Erythroblast (primary cell): ENCODE measurements around the gene CABLES1.
"Not testable (repeated sequence)": the region's sequence is repeated elsewhere in the genome, so short reads cannot be mapped to it uniquely, and the experiment has no call there.

Experiments used
- DNase-seq, 2 experiments: peaks; one replicate each; lab custom pipeline; 2025; lab: John Stamatoyannopoulos, UW
- GATA1 ChIP-seq: IDR thresholded peaks from 2 replicates; pipeline ENCODE4 v1.6.1; 2011; ENCODE audit warnings: low read depth, mild to moderate bottlenecking, control low read depth, low read length, moderate library complexity
- POLR2A ChIP-seq: IDR thresholded peaks from 2 replicates; pipeline ENCODE4 v1.6.1; 2011; ENCODE audit warnings: mild to moderate bottlenecking, low read length

CABLES1 gene

GRCh38 chr18:23158058-23158457 lies 22.8 kb downstream of the CABLES1 start:
- DNase-seq: no peak
- TF ChIP-seq GATA1: no peak

GRCh38 chr18:23158884-23159283 lies 23.6 kb downstream of the CABLES1 start:
- not testable (repeated sequence) for DNase-seq

GRCh38 chr18:23159344-23159743 lies 24.1 kb downstream of the CABLES1 start:
- DNase-seq: no peak
- no peak for TF ChIP-seq GATA1
- no peak for TF ChIP-seq POLR2A

- no peak for TF ChIP-seq POLR2A
- no peak for TF ChIP-seq GATA1
- no peak for DNase-seq
These were observed 27.2 kb downstream of the CABLES1 start for GRCh38 chr18:23162473-23162872.

GRCh38 chr18:23163786-23164533 lies 28.7 kb downstream of the CABLES1 start:
- TF ChIP-seq POLR2A (no peak), GATA1 (no peak)
- no peak for DNase-seq

GRCh38 chr18:23165271-23166068 lies 30.2 kb downstream of the CABLES1 start:
- TF ChIP-seq POLR2A (no peak), GATA1 (no peak)
- no peak for DNase-seq

GRCh38 chr18:23166891-23167541 lies 31.7 kb downstream of the CABLES1 start:
- TF ChIP-seq GATA1 (no peak), POLR2A (no peak)
- DNase-seq: no peak

- TF ChIP-seq GATA1 (no peak), POLR2A (no peak)
- no peak for DNase-seq
These were observed 34.4 kb downstream of the CABLES1 start for GRCh38 chr18:23169673-23170044.

- TF ChIP-seq GATA1: no peak
- no peak for TF ChIP-seq POLR2A
- DNase-seq: no peak
These were observed 34.9 kb downstream of the CABLES1 start for GRCh38 chr18:23170137-23170536.

- no peak for DNase-seq
- TF ChIP-seq POLR2A: no peak
- no peak for TF ChIP-seq GATA1
These were observed 36.4 kb downstream of the CABLES1 start for GRCh38 chr18:23171581-23172156.

- TF ChIP-seq POLR2A (no peak), GATA1 (no peak)
- no peak for DNase-seq
These were observed 37.5 kb downstream of the CABLES1 start for GRCh38 chr18:23172591-23173380.

GRCh38 chr18:23173912-23174311 lies 38.6 kb downstream of the CABLES1 start:
- TF ChIP-seq GATA1: no peak
- DNase-seq: no peak
